ENCODE data around the gene DNAJC16.
"Not testable (repeated sequence)": the region's sequence is repeated elsewhere in the genome, so short reads cannot be mapped to it uniquely, and the experiment has no call there.

The DNAJC16 gene

GRCh38 chr1:15603050-15603965 is 76.7 kb downstream of the DNAJC16 start:
- Histone ChIP-seq H3K23ac (ENCODE audit: low read length in 2 of 2) (peak overlapping the region in 1 of 2 experiments; percentile 73), H3K36me3 (ENCODE audit: control insufficient read depth in 1 of 2, insufficient read depth in 2 of 2, low read depth in 1 of 2, low read length in 2 of 2) (no peaks in the 10 kb centered on the region), H3K79me1 (replicated peaks; ENCODE audit: low read length, poor library complexity, severe bottlenecking) (no peaks in the 10 kb centered on the region), H2AFZ (ENCODE audit: low read depth, low read length) (peak overlapping the region; percentile 99), H2BK120ac (ENCODE audit: low read depth, low read length) (no peak overlapping the region), H3K4ac (ENCODE audit: low read depth in 1 of 2, low read length in 2 of 2) (peak overlapping the region; percentile 82 to 93), H2BK5ac (ENCODE audit: low read depth, low read length, poor library complexity, severe bottlenecking) (no peak overlapping the region), H3K4me3 (ENCODE audit: insufficient read depth in 1 of 2, low read depth in 1 of 2, low read length in 2 of 2) (peak overlapping the region; percentile 59 to 90), H3K9me3 (ENCODE audit: control insufficient read depth, low read length) (no peaks in the 10 kb centered on the region), H3K14ac (ENCODE audit: low read length in 2 of 2) (peak overlapping the region in 1 of 2 experiments; percentile 70), H2BK12ac (ENCODE audit: low read length in 2 of 2) (peak overlapping the region in 1 of 2 experiments; percentile 33), H3K18ac (ENCODE audit: low read depth in 1 of 2, low read length in 2 of 2) (peak overlapping the region; percentile 46 to 55), H3K4me1 (ENCODE audit: control insufficient read depth, insufficient read depth, low read depth, low read length) (peaks cover 3% of the 10 kb centered on the region), H3K4me2 (ENCODE audit: low read length, poor library complexity, severe bottlenecking) (peak overlapping the region; percentile 80), H4K8ac (ENCODE audit: low read length) (peak overlapping the region; percentile 82), H3K27me3 (ENCODE audit: control insufficient read depth in 1 of 2, insufficient read depth in 1 of 2, low read length in 2 of 2) (no peaks in the 10 kb centered on the region), H3K27ac (ENCODE audit: low read length, poor library complexity, severe bottlenecking) (no peak overlapping the region), H2AK5ac (ENCODE audit: low read length, severe bottlenecking) (no peak overlapping the region), H4K91ac (ENCODE audit: low read length) (peak overlapping the region; percentile 87), H2BK15ac (ENCODE audit: low read depth, poor library complexity, severe bottlenecking) (peak overlapping the region; percentile 54), H3K9ac (ENCODE audit: low read length) (peak overlapping the region; percentile 95)
- DNase-seq, result peak; percentile 91
- 16% methylated on average over 56 of the region's 56 CpGs for WGBS

DNA sequence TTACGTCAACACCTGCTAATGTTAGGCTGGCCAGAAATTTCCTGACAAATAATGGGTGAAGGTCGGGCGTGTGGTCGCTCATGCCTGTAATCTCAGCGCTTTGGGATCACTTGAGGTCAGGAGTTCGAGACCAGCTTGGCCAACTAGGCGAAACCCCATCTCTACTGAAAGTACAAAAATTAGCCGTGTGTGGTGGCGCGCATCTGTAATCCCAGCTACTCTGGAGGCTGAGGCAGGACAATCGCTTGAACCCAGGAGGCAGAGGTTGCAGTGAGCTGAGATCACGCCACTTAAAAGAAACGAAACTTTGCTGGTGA is 77.3 kb downstream of the DNAJC16 start:
- H2BK120ac ChIP-seq (ENCODE audit: low read depth, low read length); H3K4me1 ChIP-seq (ENCODE audit: control insufficient read depth, insufficient read depth, low read depth, low read length); H3K9me3 ChIP-seq (ENCODE audit: control insufficient read depth, low read length); H3K4ac ChIP-seq (ENCODE audit: low read depth in 1 of 2, low read length in 2 of 2); H3K27me3 ChIP-seq (ENCODE audit: control insufficient read depth in 1 of 2, insufficient read depth in 1 of 2, low read length in 2 of 2); H3K14ac ChIP-seq (ENCODE audit: low read length in 2 of 2); H2BK15ac ChIP-seq (ENCODE audit: low read depth, poor library complexity, severe bottlenecking); H2BK5ac ChIP-seq (ENCODE audit: low read depth, low read length, poor library complexity, severe bottlenecking); DNase-seq; H3K36me3 ChIP-seq (ENCODE audit: control insufficient read depth in 1 of 2, insufficient read depth in 2 of 2, low read depth in 1 of 2, low read length in 2 of 2); H3K79me1 ChIP-seq (replicated peaks; ENCODE audit: low read length, poor library complexity, severe bottlenecking); H2AK5ac ChIP-seq (ENCODE audit: low read length, severe bottlenecking); H3K23ac ChIP-seq (ENCODE audit: low read length in 2 of 2); H3K27ac ChIP-seq (ENCODE audit: low read length, poor library complexity, severe bottlenecking): not testable (repeated sequence)
- Histone ChIP-seq H4K8ac (ENCODE audit: low read length) (peak overlapping the region; percentile 2), H3K4me3 (ENCODE audit: insufficient read depth in 1 of 2, low read depth in 1 of 2, low read length in 2 of 2) (peak overlapping the region in 1 of 2 experiments; percentile 90), H3K4me2 (ENCODE audit: low read length, poor library complexity, severe bottlenecking) (peak overlapping the region; percentile 4), H3K18ac (ENCODE audit: low read depth in 1 of 2, low read length in 2 of 2) (peak overlapping the region; percentile 1 to 8), H2AFZ (ENCODE audit: low read depth, low read length) (peak overlapping the region; percentile 99), H3K9ac (ENCODE audit: low read length) (peak overlapping the region; percentile 95), H2BK12ac (ENCODE audit: low read length in 2 of 2) (peak overlapping the region in 1 of 2 experiments; percentile 33), H4K91ac (ENCODE audit: low read length) (peak overlapping the region; percentile 72)
- WGBS, result 99% methylated on average over 13 of the region's 13 CpGs

DNA sequence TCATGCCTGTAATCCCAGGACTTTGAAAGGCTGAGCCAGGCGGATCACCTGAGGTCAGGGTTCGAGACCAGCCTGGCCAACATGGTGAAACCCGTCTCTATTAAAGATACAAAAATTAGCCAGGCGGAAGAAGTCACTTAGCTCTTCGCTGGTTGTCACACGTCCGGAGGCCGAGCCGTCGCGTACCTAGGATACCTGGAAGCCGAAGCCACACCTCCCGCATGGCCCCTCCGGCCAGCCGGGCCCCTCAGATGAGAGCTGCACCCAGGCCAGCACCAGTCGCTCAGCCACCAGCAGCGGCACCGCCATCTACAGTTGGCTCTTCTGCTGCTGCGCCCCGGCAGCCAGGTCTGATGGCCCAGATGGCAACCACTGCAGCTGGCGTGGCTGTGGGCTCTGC is 77.8 kb downstream of the DNAJC16 start:
- H2AK5ac ChIP-seq (ENCODE audit: low read length, severe bottlenecking); H2AFZ ChIP-seq (ENCODE audit: low read depth, low read length); H3K4me1 ChIP-seq (ENCODE audit: control insufficient read depth, insufficient read depth, low read depth, low read length); DNase-seq; H2BK120ac ChIP-seq (ENCODE audit: low read depth, low read length); H3K14ac ChIP-seq (ENCODE audit: low read length in 2 of 2); H3K27ac ChIP-seq (ENCODE audit: low read length, poor library complexity, severe bottlenecking); H3K23ac ChIP-seq (ENCODE audit: low read length in 2 of 2); H2BK12ac ChIP-seq (ENCODE audit: low read length in 2 of 2); H3K4me3 ChIP-seq (ENCODE audit: insufficient read depth in 1 of 2, low read depth in 1 of 2, low read length in 2 of 2); H3K79me1 ChIP-seq (replicated peaks; ENCODE audit: low read length, poor library complexity, severe bottlenecking); H3K36me3 ChIP-seq (ENCODE audit: control insufficient read depth in 1 of 2, insufficient read depth in 2 of 2, low read depth in 1 of 2, low read length in 2 of 2); H2BK5ac ChIP-seq (ENCODE audit: low read depth, low read length, poor library complexity, severe bottlenecking); H3K27me3 ChIP-seq (ENCODE audit: control insufficient read depth in 1 of 2, insufficient read depth in 1 of 2, low read length in 2 of 2); H3K4ac ChIP-seq (ENCODE audit: low read depth in 1 of 2, low read length in 2 of 2); H4K8ac ChIP-seq (ENCODE audit: low read length); H3K9ac ChIP-seq (ENCODE audit: low read length); H2BK15ac ChIP-seq (ENCODE audit: low read depth, poor library complexity, severe bottlenecking); H3K9me3 ChIP-seq (ENCODE audit: control insufficient read depth, low read length); H3K4me2 ChIP-seq (ENCODE audit: low read length, poor library complexity, severe bottlenecking); H3K18ac ChIP-seq (ENCODE audit: low read depth in 1 of 2, low read length in 2 of 2): not testable (repeated sequence)
- WGBS, result 98% methylated on average over 21 of the region's 21 CpGs
- H4K91ac ChIP-seq (ENCODE audit: low read length), result peak overlapping the region; percentile 50

GRCh38 chr1:15605398-15606383 is 79.0 kb downstream of the DNAJC16 start:
- no peak overlapping the region for H3K4ac ChIP-seq (ENCODE audit: low read depth in 1 of 2, low read length in 2 of 2)
- no peak overlapping the region for H3K18ac ChIP-seq (ENCODE audit: low read depth in 1 of 2, low read length in 2 of 2)

More at GRCh38 chr1:15605398-15606383, 79.0 kb downstream of the DNAJC16 start:
- Histone ChIP-seq H3K4me3 (ENCODE audit: insufficient read depth in 1 of 2, low read depth in 1 of 2, low read length in 2 of 2) (no peak overlapping the region), H2AFZ (ENCODE audit: low read depth, low read length) (no peak overlapping the region), H2BK15ac (ENCODE audit: low read depth, poor library complexity, severe bottlenecking) (no peak overlapping the region), H2BK120ac (ENCODE audit: low read depth, low read length) (no peak overlapping the region), H3K14ac (ENCODE audit: low read length in 2 of 2) (no peak overlapping the region), H3K9me3 (ENCODE audit: control insufficient read depth, low read length) (peaks cover 3% of the 10 kb centered on the region), H3K4me2 (ENCODE audit: low read length, poor library complexity, severe bottlenecking) (no peak overlapping the region), H4K91ac (ENCODE audit: low read length) (no peak overlapping the region), H3K27ac (ENCODE audit: low read length, poor library complexity, severe bottlenecking) (no peak overlapping the region), H2BK12ac (ENCODE audit: low read length in 2 of 2) (no peak overlapping the region), H3K4me1 (ENCODE audit: control insufficient read depth, insufficient read depth, low read depth, low read length) (peaks cover 3% of the 10 kb centered on the region), H3K9ac (ENCODE audit: low read length) (no peak overlapping the region), H3K27me3 (ENCODE audit: control insufficient read depth in 1 of 2, insufficient read depth in 1 of 2, low read length in 2 of 2) (no peaks in the 10 kb centered on the region), H2AK5ac (ENCODE audit: low read length, severe bottlenecking) (no peak overlapping the region), H2BK5ac (ENCODE audit: low read depth, low read length, poor library complexity, severe bottlenecking) (no peak overlapping the region), H4K8ac (ENCODE audit: low read length) (no peak overlapping the region), H3K36me3 (ENCODE audit: control insufficient read depth in 1 of 2, insufficient read depth in 2 of 2, low read depth in 1 of 2, low read length in 2 of 2) (no peaks in the 10 kb centered on the region), H3K79me1 (replicated peaks; ENCODE audit: low read length, poor library complexity, severe bottlenecking) (no peaks in the 10 kb centered on the region), H3K23ac (ENCODE audit: low read length in 2 of 2) (no peak overlapping the region)
- no peak for DNase-seq
- 89% methylated on average over 9 of the region's 11 CpGs for WGBS

All from mesenchymal stem cell (in vitro differentiated cells and primary cell).